SK-N-SH (cell line): ENCODE data around the gene C9. TPM values are rescaled to one million over a fixed set of nuclear protein-coding genes. Genes with fewer than 3 reads are reported as not detected.
"Not testable (repeated sequence)": the region's sequence is repeated elsewhere in the genome, so short reads cannot be mapped to it uniquely, and the experiment has no call there.

Experiments used
- CTCF ChIA-PET: fragments of 300-600, 350-600 bp; formaldehyde crosslinking; extraction: SDS; loops from one replicate; lab custom pipeline; 2021; lab: Yijun Ruan, JAX
- POLR2A ChIA-PET: fragments of 350-600 bp; sonication (Branson Sonifier 250); formaldehyde crosslinking; extraction: SDS; loops from one replicate; lab custom pipeline; 2020; ENCODE audit warnings: antibody characterized with exemption, inconsistent platforms; lab: Yijun Ruan, JAX
- DNase-seq: peaks from one replicate; pipeline ENCODE4 v3.0.0; 2012
- H2AFZ ChIP-seq: fragments of 200-600 bp; sonication (generic); 2 replicates; pipeline ENCODE4 v1.8.1; 2016; ENCODE audit warnings: antibody characterized with exemption, mild to moderate bottlenecking, low read depth
- H3F3A ChIP-seq: fragments of 200-600 bp; sonication (generic); replicated peaks from 2 replicates; pipeline ENCODE3; 2016; ENCODE audit warnings: antibody characterized with exemption, mild to moderate bottlenecking; ENCODE audit not compliant: insufficient read depth
- H3K27ac ChIP-seq, 2 experiments: fragments of 200-500 bp in 1 of 2; fragments of 200-600 bp in 1 of 2; sonication (Bioruptor generic) in 1 of 2; sonication (generic), shearing (Covaris generic) in 1 of 2; 2 replicates each; pipeline versions ENCODE4 v1.5.1 to v1.6.1; 2014 to 2016; ENCODE audit warnings: low read depth in 2 of 2, inconsistent platforms in 1 of 2, low read length in 1 of 2, mild to moderate bottlenecking in 1 of 2, mixed read lengths in 1 of 2
- H3K27me3 ChIP-seq: fragments of 200-600 bp; sonication (generic), shearing (Covaris generic); 2 replicates; pipeline ENCODE4 v1.6.1; 2016; ENCODE audit warnings: mixed run types; ENCODE audit not compliant: insufficient read depth
- H3K36me3 ChIP-seq, 2 experiments: fragments of 200-500 bp in 1 of 2; fragments of 200-600 bp in 1 of 2; sonication (Bioruptor generic) in 1 of 2; sonication (generic) in 1 of 2; replicated peaks in 1 of 2; 2 replicates each; pipeline versions ENCODE3 to v1.5.1; 2014 to 2016; ENCODE audit warnings: low read length in 1 of 2, mild to moderate bottlenecking in 1 of 2; ENCODE audit not compliant: insufficient read depth in 2 of 2, control insufficient read depth in 1 of 2
- H3K4me1 ChIP-seq, 2 experiments: fragments of 200-500 bp in 1 of 2; fragments of 200-600 bp in 1 of 2; sonication (Bioruptor generic) in 1 of 2; sonication (generic), shearing (Covaris generic) in 1 of 2; 2 replicates each; pipeline versions ENCODE4 v1.5.1 to v1.6.1; 2014 to 2016; ENCODE audit warnings: low read depth in 1 of 2, low read length in 1 of 2, mixed run types in 1 of 2; ENCODE audit not compliant: insufficient read depth in 2 of 2, control insufficient read depth in 1 of 2
- H3K4me2 ChIP-seq: fragments of 200-600 bp; sonication (generic), shearing (Covaris generic); 2 replicates; pipeline ENCODE4 v1.6.1; 2017; ENCODE audit warnings: mixed run types
- H3K4me3 ChIP-seq, 2 experiments: fragments of 200-500 bp in 1 of 2; fragments of 200-600 bp in 1 of 2; sonication (Bioruptor generic) in 1 of 2; sonication (generic), shearing (Covaris generic) in 1 of 2; 2 replicates each; pipeline versions ENCODE4 v1.5.1 to v1.8.1; 2014 to 2016; ENCODE audit warnings: low read depth in 2 of 2, inconsistent platforms in 1 of 2, low read length in 1 of 2, mild to moderate bottlenecking in 1 of 2, mixed read lengths in 1 of 2, moderate library complexity in 1 of 2
- H3K79me2 ChIP-seq: fragments of 200-600 bp; sonication (generic); 2 replicates; pipeline ENCODE4 v1.8.1; 2017; ENCODE audit warnings: mild to moderate bottlenecking; ENCODE audit not compliant: insufficient read depth
- H3K9ac ChIP-seq: fragments of 200-600 bp; sonication (generic); 2 replicates; pipeline ENCODE4 v1.6.1; 2017; ENCODE audit warnings: mixed run types
- H3K9me2 ChIP-seq: fragments of 200-600 bp; sonication (generic); 2 replicates; pipeline ENCODE4 v1.6.1; 2017; ENCODE audit warnings: mixed run types
- H3K9me3 ChIP-seq: fragments of 200-600 bp; sonication (generic); 2 replicates; pipeline ENCODE4 v1.6.1; 2017; ENCODE audit warnings: mixed run types, mild to moderate bottlenecking, moderate library complexity
- H4K20me1 ChIP-seq: fragments of 200-600 bp; sonication (generic); 2 replicates; pipeline ENCODE4 v1.6.1; 2017; ENCODE audit warnings: mild to moderate bottlenecking, mixed run types; ENCODE audit not compliant: insufficient read depth
- CHD2 ChIP-seq: fragments of 150-350 bp; IDR thresholded peaks from 2 replicates; pipeline ENCODE4 v1.6.1; 2018; ENCODE audit warnings: low read length; ENCODE audit not compliant: partially characterized antibody
- FOSL2 ChIP-seq: IDR thresholded peaks from 2 replicates; pipeline ENCODE4 v1.4.0; 2012; ENCODE audit warnings: low read depth, mild to moderate bottlenecking, moderate library complexity, borderline replicate concordance
- GABPA ChIP-seq: IDR thresholded peaks from 2 replicates; pipeline ENCODE4 v1.4.0; 2012; ENCODE audit warnings: low read depth, mild to moderate bottlenecking
- GATA2 ChIP-seq: sonication (generic); formaldehyde crosslinking; IDR thresholded peaks from 2 replicates; pipeline ENCODE4 v1.5.0; 2020; ENCODE audit warnings: mild to moderate bottlenecking, missing genetic modification reagents
- IRF3 ChIP-seq: fragments of 150-350 bp; IDR thresholded peaks from 2 replicates; pipeline ENCODE4 v1.6.1; 2016; ENCODE audit warnings: mild to moderate bottlenecking, low read depth, low read length
- REST ChIP-seq: IDR thresholded peaks from 2 replicates; pipeline ENCODE4 v1.6.1; 2012; ENCODE audit warnings: mild to moderate bottlenecking, low read depth, low read length, moderate library complexity
- SIN3A ChIP-seq: IDR thresholded peaks from 2 replicates; pipeline ENCODE4 v1.6.1; 2012; ENCODE audit warnings: low read depth, mild to moderate bottlenecking, low read length, moderate library complexity, borderline replicate concordance
- TCF12 ChIP-seq: IDR thresholded peaks from 2 replicates; pipeline ENCODE4 v1.4.0; 2012
- WGBS: methylation state at CpG from one replicate; pipeline ENCODE4 v1.1.6; 2017; ENCODE audit warnings: low lambda C conversion rate; 5-methylcytosine and 5-hydroxymethylcytosine counted together
- polyA plus RNA-seq, 3 experiments: library from polyadenylated mRNA; depleted of rRNA; stranded (reverse); fragments of >200 nt; gene quantifications; 2 replicates each; pipeline ENCODE4 v1.2.3, GENCODE V29; 2012

Gene C9
- polyA plus RNA-seq, 1 of the 3 experiments (the other 2 are of a cell fraction), result not detected

GRCh38 chr5:39337252-39337915 lies 26.9 kb downstream of the C9 start:
- no peak overlapping the region for H3K9ac ChIP-seq
- H3K27me3 ChIP-seq, result peaks cover 8% of the 10 kb centered on the region; the same call in 1 of the 2 replicates
- H3K9me3 ChIP-seq, result no peaks in the 10 kb centered on the region
- no peak overlapping the region for H3K4me3 ChIP-seq
- no peaks in the 10 kb centered on the region for H3K9me2 ChIP-seq
- no peak overlapping the region for H3K27ac ChIP-seq
- POLR2A ChIA-PET, result no interaction called here
- H2AFZ ChIP-seq, result no peak overlapping the region
- DNase-seq, result no peak
- no peaks in the 10 kb centered on the region for H3F3A ChIP-seq
- WGBS, result 0% methylated on average over 1 of the region's 1 CpG
- no peaks in the 10 kb centered on the region for H3K4me1 ChIP-seq
- CTCF ChIA-PET, result no interaction called here
- H3K36me3 ChIP-seq, result no peaks in the 10 kb centered on the region
- TF ChIP-seq CHD2, result no peak
- no peak for TF ChIP-seq IRF3
- no peak for TF ChIP-seq FOSL2
- TF ChIP-seq SIN3A, result no peak
- TF ChIP-seq REST, result no peak
- no peak for TF ChIP-seq TCF12
- TF ChIP-seq GATA2 (CRISPR knock-in tag), result no peak
- no peak for TF ChIP-seq GABPA
- H4K20me1 ChIP-seq, result no peaks in the 10 kb centered on the region
- H3K79me2 ChIP-seq, result no peaks in the 10 kb centered on the region
- no peak overlapping the region for H3K4me2 ChIP-seq

GRCh38 chr5:39334296-39334695 lies 30.0 kb downstream of the C9 start:
- H4K20me1 ChIP-seq, CTCF ChIA-PET, H3K4me3 ChIP-seq, POLR2A ChIA-PET, H3K79me2 ChIP-seq, H3K4me1 ChIP-seq, H3K9ac ChIP-seq, H3F3A ChIP-seq, H2AFZ ChIP-seq, DNase-seq, H3K9me3 ChIP-seq, H3K4me2 ChIP-seq, H3K9me2 ChIP-seq, H3K27me3 ChIP-seq, H3K36me3 ChIP-seq, H3K27ac ChIP-seq: not testable (repeated sequence)
- no CpG with 5 or more reads among the region's 27 CpGs for WGBS
